ENCODE results near the gene MCRIP2. TPM values are rescaled to one million over a fixed set of nuclear protein-coding genes. Genes with fewer than 3 reads are reported as not detected.

The MCRIP2 gene
- total and polyA plus RNA-seq, 2 of the 8 experiments (the other 6 are each of a cell fraction or from before 2014, with no cell fraction given): 45.4 to 75.5 TPM

DNA sequence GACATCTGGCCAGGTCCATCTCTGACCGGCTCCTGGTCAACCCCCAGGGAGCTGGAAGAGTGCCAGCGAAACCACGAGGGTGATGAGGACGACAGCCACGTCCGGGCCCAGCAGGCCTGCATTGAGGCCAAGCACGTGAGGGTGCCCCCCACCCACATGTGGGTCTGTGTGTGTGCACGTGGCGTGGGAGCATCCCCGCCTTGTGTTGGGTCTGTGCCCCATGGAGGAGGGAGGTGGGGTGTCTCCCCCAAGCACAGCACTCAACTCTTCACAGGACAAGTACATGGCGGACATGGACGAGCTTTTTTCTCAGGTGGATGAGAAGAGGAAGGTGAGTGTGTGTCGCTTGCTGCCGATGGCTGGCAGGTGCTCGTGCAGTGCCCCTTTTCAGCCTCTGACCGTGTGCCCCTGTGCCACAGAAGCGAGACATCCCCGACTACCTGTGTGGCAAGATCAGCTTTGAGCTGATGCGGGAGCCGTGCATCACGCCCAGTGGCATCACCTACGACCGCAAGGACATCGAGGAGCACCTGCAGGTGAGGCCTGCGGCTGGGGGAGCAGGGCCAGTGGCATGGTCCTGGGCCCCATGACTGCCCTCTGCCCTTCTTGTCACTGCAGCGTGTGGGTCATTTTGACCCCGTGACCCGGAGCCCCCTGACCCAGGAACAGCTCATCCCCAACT lies 40.3 kb downstream of the MCRIP2 start (continued):
- TF ChIP-seq JUN (IDR thresholded peaks at IDR 0.05; ENCODE audit: low read depth, low read length) (no peak), NANOG (IDR thresholded peaks at IDR 0.05; ENCODE audit: insufficient read depth, low read depth, low read length, poor library complexity, severe bottlenecking) (no peak), POLR2A (IDR thresholded peaks at IDR 0.05; ENCODE audit: control extremely low read depth in 1 of 2, low read depth in 2 of 2, low read length in 2 of 2) (no peak), TBP (IDR thresholded peaks at IDR 0.05; ENCODE audit: low read depth, low read length) (no peak), YY1 (IDR thresholded peaks at IDR 0.05; ENCODE audit: low read depth, low read length) (no peak), CBX8 (IDR thresholded peaks at IDR 0.05; ENCODE audit: borderline replicate concordance, low read depth, low read length) (no peak)

All from H1 (cell line).